Measurements from ENCODE around the gene VWCE.
A peak's percentile ranks its signal among the peaks of the same experiment; 100 is the strongest.

Gene VWCE

GRCh38 chr11:61328351-61328750 is 33.2 kb upstream of the VWCE start:
- no peak for DNase-seq

- DNase-seq: peak; percentile 35
Measured at GRCh38 chr11:61327669-61328071, 32.6 kb upstream of the VWCE start.

- no peak for DNase-seq
Measured at GRCh38 chr11:61325649-61326414, 30.7 kb upstream of the VWCE start.

- DNase-seq: no peak
Measured at GRCh38 chr11:61315260-61315659, 20.1 kb upstream of the VWCE start.

GRCh38 chr11:61310749-61311148 is 15.6 kb upstream of the VWCE start:
- no peak for DNase-seq

- DNase-seq: no peak
Measured at GRCh38 chr11:61309739-61310138, 14.6 kb upstream of the VWCE start.

- DNase-seq: no peak
Measured at GRCh38 chr11:61309141-61309540, 14.0 kb upstream of the VWCE start.

- no peak for DNase-seq
Measured at GRCh38 chr11:61307354-61307753, 12.2 kb upstream of the VWCE start.

- no peak for DNase-seq
Measured at GRCh38 chr11:61306221-61306620, 11.1 kb upstream of the VWCE start.

- DNase-seq: no peak
Measured at GRCh38 chr11:61305417-61305816, 10.3 kb upstream of the VWCE start.

GRCh38 chr11:61303725-61304124 is 8.6 kb upstream of the VWCE start:
- DNase-seq: no peak

GRCh38 chr11:61302550-61302949 is 7.4 kb upstream of the VWCE start:
- DNase-seq: no peak

GRCh38 chr11:61298663-61299244 is 3.6 kb upstream of the VWCE start:
- DNase-seq: no peak

- peak; percentile 93 for DNase-seq
Measured at GRCh38 chr11:61297746-61298145, 2.6 kb upstream of the VWCE start.

- DNase-seq: no peak
Measured at GRCh38 chr11:61297341-61297740, 2.2 kb upstream of the VWCE start.

GRCh38 chr11:61295596-61295926 is 445 bp upstream of the VWCE start:
- no peak for DNase-seq

GRCh38 chr11:61293867-61294716 is 1.0 kb downstream of the VWCE start:
- DNase-seq: peak; percentile 62

- no peak for DNase-seq
Measured at GRCh38 chr11:61292356-61292755, 2.8 kb downstream of the VWCE start.

GRCh38 chr11:61290905-61291690 is 4.0 kb downstream of the VWCE start:
- DNase-seq: no peak

- no peak for DNase-seq
Measured at GRCh38 chr11:61287338-61287977, 7.7 kb downstream of the VWCE start.

GRCh38 chr11:61283613-61284012 is 11.5 kb downstream of the VWCE start:
- DNase-seq: no peak

GRCh38 chr11:61281581-61282250 is 13.4 kb downstream of the VWCE start:
- peak; percentile 25 for DNase-seq
